ENCODE measurements around the gene RALGAPA2. TPM values are rescaled to one million over a fixed set of nuclear protein-coding genes. Genes with fewer than 3 reads are reported as not detected.

The RALGAPA2 gene
- total RNA-seq, 1 experiment from 2014 or later, result 13.4 TPM

DNA sequence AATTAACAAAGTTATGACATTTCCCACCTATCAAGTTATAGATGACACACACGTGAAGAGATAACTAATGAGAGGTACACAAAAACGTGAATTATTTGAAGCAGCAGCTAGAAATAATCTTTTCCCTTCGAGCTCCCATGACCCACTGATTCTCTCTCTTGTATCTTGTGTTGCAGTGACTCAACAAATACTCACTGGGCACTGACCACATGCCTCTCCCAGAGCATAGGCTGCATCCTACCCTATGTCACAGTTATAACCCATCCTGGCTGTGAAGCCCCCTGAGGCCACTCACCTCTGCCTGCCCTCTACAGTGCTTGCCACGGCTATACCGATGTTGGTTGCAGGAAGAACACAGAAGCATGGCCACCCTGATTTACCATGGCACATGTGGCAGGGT lies 252.7 kb downstream of the RALGAPA2 start:
- ATAC-seq (no peak), DNase-seq (ENCODE audit: low read depth, low spot score) (no peak)
- TF ChIP-seq SIN3A (IDR thresholded peaks at IDR 0.05; ENCODE audit: borderline replicate concordance, insufficient read depth, low read depth, low read length) (no peak), POLR2AphosphoS5 (IDR thresholded peaks at IDR 0.05; ENCODE audit: low read depth, low read length) (no peak)
- TF ChIP-seq, protein P1, sequence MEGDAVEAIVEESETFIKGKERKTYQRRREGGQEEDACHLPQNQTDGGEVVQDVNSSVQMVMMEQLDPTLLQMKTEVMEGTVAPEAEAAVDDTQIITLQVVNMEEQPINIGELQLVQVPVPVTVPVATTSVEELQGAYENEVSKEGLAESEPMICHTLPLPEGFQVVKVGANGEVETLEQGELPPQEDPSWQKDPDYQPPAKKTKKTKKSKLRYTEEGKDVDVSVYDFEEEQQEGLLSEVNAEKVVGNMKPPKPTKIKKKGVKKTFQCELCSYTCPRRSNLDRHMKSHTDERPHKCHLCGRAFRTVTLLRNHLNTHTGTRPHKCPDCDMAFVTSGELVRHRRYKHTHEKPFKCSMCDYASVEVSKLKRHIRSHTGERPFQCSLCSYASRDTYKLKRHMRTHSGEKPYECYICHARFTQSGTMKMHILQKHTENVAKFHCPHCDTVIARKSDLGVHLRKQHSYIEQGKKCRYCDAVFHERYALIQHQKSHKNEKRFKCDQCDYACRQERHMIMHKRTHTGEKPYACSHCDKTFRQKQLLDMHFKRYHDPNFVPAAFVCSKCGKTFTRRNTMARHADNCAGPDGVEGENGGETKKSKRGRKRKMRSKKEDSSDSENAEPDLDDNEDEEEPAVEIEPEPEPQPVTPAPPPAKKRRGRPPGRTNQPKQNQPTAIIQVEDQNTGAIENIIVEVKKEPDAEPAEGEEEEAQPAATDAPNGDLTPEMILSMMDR (IDR thresholded peaks at IDR 0.05), result no peak
- Histone ChIP-seq H3K4me1 (ENCODE audit: control insufficient read depth, insufficient read depth, low read length) (no peaks in the 10 kb centered on the region), H3K27me3 (ENCODE audit: control insufficient read depth, insufficient read depth, low read length) (no peaks in the 10 kb centered on the region), H3K9me3 (ENCODE audit: control insufficient read depth, insufficient read depth, low read depth, low read length) (no peaks in the 10 kb centered on the region), H3K4me3 (ENCODE audit: low read depth in 2 of 2, low read length in 2 of 2) (no peak overlapping the region), H3K36me3 (ENCODE audit: control insufficient read depth, insufficient read depth, low read length) (no peaks in the 10 kb centered on the region), H3K27ac (ENCODE audit: low read length) (no peak overlapping the region)
- in situ Hi-C loops (cut with HindIII; ENCODE audit: low pct_unique_long_range_greater_than_20kb, low sequenced_read_pairs) (no loop called here), intact Hi-C loops (cut with micrococcal nuclease; ENCODE audit: unreplicated experiment) (no loop called here)
- POLR2A ChIA-PET, result no interaction called here
- BruUV-seq (replicated peaks), result no TSS peak
- CTCF ChIA-PET, result no interaction called here

DNA sequence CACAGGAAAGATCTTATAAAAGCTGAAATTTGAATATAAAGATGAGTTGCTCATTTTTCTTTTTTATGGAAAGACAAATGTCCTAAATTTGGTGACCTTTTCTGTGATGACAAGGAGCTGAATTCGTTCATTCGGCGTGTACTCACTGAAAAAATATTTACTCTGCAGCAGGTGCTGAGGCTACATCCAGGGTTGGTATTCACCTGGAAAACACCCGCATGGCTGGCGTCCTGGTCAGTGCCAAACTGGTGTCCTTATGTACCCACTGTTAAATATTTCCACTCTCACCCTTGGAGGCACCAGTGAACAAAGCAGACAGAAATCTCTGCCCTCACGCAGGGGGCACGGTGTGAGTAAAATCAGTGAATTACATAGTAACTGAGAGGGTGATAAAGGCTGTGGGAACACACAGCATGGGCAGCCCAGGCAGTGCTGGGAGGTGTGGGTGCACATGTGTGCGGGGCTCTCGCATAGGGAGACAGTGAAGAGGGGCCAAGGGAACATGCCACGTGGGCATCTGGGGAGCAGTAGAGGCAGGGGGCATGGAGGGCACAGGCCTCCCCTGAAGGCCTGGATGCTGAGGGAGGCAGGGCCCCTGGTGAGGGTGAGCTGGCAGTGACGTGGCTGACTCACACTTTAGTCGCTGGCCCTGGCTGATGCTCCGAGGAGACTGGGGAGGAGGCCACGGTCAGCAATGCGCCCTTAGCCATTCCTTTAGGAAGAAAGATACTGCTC lies 254.9 kb downstream of the RALGAPA2 start:
- in situ Hi-C loops (cut with HindIII; ENCODE audit: low pct_unique_long_range_greater_than_20kb, low sequenced_read_pairs), result no loop called here
- CTCF ChIA-PET, result no interaction called here
- no peak overlapping the region for H3K4me3 ChIP-seq (ENCODE audit: low read depth in 2 of 2, low read length in 2 of 2)
- H3K36me3 ChIP-seq (ENCODE audit: control insufficient read depth, insufficient read depth, low read length), result no peaks in the 10 kb centered on the region
- POLR2A ChIA-PET, result no interaction called here
- BruUV-seq (replicated peaks), result no TSS peak
- H3K27ac ChIP-seq (ENCODE audit: low read length), result no peak overlapping the region
- no peaks in the 10 kb centered on the region for H3K4me1 ChIP-seq (ENCODE audit: control insufficient read depth, insufficient read depth, low read length)
- ATAC-seq (no peak), DNase-seq (ENCODE audit: low read depth, low spot score) (no peak)
- no peaks in the 10 kb centered on the region for H3K9me3 ChIP-seq (ENCODE audit: control insufficient read depth, insufficient read depth, low read depth, low read length)
- no peaks in the 10 kb centered on the region for H3K27me3 ChIP-seq (ENCODE audit: control insufficient read depth, insufficient read depth, low read length)
- intact Hi-C loops (cut with micrococcal nuclease; ENCODE audit: unreplicated experiment), result no loop called here
- TF ChIP-seq POLR2AphosphoS5 (IDR thresholded peaks at IDR 0.05; ENCODE audit: low read depth, low read length) (no peak), SIN3A (IDR thresholded peaks at IDR 0.05; ENCODE audit: borderline replicate concordance, insufficient read depth, low read depth, low read length) (no peak), TCF7L2 (IDR thresholded peaks at IDR 0.05; ENCODE audit: low read depth, low read length) (no peak)
- TF ChIP-seq, protein P1 (IDR thresholded peaks at IDR 0.05), result no peak
- TF ChIP-seq, protein P2, sequence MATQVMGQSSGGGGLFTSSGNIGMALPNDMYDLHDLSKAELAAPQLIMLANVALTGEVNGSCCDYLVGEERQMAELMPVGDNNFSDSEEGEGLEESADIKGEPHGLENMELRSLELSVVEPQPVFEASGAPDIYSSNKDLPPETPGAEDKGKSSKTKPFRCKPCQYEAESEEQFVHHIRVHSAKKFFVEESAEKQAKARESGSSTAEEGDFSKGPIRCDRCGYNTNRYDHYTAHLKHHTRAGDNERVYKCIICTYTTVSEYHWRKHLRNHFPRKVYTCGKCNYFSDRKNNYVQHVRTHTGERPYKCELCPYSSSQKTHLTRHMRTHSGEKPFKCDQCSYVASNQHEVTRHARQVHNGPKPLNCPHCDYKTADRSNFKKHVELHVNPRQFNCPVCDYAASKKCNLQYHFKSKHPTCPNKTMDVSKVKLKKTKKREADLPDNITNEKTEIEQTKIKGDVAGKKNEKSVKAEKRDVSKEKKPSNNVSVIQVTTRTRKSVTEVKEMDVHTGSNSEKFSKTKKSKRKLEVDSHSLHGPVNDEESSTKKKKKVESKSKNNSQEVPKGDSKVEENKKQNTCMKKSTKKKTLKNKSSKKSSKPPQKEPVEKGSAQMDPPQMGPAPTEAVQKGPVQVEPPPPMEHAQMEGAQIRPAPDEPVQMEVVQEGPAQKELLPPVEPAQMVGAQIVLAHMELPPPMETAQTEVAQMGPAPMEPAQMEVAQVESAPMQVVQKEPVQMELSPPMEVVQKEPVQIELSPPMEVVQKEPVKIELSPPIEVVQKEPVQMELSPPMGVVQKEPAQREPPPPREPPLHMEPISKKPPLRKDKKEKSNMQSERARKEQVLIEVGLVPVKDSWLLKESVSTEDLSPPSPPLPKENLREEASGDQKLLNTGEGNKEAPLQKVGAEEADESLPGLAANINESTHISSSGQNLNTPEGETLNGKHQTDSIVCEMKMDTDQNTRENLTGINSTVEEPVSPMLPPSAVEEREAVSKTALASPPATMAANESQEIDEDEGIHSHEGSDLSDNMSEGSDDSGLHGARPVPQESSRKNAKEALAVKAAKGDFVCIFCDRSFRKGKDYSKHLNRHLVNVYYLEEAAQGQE (IDR thresholded peaks at IDR 0.05; ENCODE audit: insufficient read depth in 1 of 2, low read depth in 2 of 2, low read length in 1 of 2), result no peak

Data from Panc1 (cell line).